HG03097 (cell line): ENCODE data around the gene KCTD16.

ENCODE experiments used
- ATAC-seq: cut with Tn5 transposase; IDR thresholded peaks from one replicate; pipeline ENCODE4 v1.9.1; 2021; ENCODE audit not compliant: unreplicated experiment, low FRiP score

The KCTD16 gene

DNA sequence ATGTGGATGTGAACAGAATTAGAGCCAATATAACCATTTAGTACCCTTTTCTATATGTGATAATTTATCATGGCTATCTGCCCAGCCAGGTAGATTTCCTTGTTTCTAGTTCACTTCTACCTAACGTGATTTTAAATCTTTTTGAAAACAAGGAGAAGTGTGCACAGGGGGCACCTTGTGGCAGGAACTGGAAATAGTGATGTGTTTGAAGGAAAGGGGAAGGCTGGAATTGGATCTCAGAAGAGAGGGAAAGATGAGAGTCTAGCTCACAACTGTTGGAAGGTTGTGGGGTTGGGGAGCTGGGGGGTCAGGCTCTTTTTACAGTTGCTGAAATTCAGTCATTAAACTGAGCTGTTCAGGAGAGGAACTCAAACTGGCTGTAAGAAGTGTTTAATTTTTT is 219.5 kb downstream of the KCTD16 start:
- no peak for ATAC-seq

GRCh38 chr5:144391044-144391443 is 220.4 kb downstream of the KCTD16 start:
- ATAC-seq: no peak

DNA sequence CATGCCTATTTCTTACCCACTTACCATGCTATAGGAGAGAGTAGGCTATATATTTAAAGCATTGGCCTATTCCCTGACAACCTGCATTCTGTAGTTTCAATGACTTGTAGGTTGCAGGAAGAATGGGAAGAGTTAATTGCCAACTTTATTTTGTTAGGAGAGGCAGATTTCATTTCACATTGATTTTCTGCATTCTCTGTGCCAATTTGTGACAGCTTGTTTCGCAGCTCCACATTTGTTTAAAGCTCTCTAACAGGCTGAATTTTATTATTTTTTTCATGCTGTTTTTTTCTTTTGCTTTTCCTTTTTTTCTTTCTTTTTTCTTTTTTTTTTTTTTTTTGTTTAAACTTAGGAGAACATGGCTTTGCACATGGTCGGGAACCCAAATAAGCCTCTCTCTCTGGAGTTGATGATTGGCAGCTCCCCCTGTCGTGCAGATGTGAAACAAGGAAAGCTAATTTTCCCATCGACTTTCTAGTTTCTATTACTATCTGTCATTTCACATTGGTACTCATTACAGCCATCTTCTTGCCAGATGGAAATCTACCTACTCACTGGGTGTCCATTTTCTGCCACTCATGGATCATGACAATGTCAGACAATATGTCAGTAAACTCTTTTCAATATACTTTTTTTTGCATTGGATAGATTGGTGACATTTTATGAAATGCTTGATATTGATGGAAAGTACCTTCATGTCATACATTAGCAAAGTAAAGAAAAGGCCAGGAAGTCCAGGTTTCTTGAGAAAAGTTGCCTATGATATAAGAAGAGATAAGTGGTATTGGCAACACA is 223.2 kb downstream of the KCTD16 start:
- no peak for ATAC-seq

DNA sequence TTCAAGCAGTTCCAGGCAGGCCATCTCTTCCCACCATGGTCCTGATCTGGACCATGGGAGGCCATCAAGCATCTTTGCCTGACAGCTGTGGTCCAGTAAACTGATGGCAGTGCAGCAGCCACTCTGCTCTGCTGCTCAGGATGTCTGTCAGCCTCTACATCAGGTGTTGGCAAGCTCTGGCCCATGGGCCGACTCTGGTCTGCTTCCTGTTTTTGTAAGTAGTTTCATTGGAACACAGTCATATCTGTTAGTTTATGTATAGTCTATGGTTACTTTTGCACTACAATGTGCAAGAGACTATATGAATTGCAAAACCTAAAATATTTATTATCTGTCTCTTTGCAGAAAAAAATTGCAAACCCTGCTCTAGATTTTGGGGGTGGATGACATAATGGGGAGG is 225.0 kb downstream of the KCTD16 start:
- no peak for ATAC-seq

- no peak for ATAC-seq
Observed at GRCh38 chr5:144403058-144403457, 232.4 kb downstream of the KCTD16 start.

GRCh38 chr5:144403817-144404420 is 233.2 kb downstream of the KCTD16 start:
- ATAC-seq: no peak

DNA sequence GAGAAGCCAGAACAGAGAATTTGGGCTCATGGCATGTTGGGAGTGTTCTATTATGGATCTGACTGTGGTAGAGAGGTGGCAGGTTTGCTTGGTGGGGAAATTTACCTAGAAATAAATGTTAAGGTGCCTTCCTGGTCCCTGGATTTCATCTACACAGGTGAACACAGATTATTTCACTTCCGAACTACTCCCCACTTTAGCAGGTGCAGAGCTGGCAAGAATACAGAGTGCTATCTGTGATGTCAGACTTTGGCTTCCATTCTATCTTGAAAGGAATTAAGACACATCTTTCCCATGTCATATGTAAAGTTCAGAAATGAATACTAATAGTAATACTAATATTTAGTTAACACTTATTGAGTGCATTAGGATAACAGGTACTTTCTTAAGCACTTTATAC is 234.0 kb downstream of the KCTD16 start:
- no peak for ATAC-seq

DNA sequence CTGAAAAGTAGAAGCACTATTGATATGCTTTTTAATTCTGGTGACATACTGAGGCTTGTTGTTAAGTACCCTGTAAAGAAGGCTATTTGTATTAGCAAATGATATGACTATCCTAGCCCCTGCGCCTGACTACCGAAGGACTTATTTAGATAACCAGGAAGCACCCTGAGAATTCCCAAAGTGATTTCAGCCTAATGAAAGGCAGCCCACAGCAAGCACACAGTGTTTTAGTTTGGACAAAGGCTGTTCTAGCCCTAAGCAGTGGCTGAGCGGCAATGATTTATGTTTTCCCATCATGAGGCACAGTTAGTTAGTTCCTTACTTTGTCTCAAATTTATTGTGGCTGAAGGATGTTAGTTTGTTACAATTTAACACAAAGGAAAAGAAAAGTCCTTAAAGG is 235.3 kb downstream of the KCTD16 start:
- ATAC-seq: no peak

- no peak for ATAC-seq
Observed at GRCh38 chr5:144406442-144406841, 235.8 kb downstream of the KCTD16 start.

DNA sequence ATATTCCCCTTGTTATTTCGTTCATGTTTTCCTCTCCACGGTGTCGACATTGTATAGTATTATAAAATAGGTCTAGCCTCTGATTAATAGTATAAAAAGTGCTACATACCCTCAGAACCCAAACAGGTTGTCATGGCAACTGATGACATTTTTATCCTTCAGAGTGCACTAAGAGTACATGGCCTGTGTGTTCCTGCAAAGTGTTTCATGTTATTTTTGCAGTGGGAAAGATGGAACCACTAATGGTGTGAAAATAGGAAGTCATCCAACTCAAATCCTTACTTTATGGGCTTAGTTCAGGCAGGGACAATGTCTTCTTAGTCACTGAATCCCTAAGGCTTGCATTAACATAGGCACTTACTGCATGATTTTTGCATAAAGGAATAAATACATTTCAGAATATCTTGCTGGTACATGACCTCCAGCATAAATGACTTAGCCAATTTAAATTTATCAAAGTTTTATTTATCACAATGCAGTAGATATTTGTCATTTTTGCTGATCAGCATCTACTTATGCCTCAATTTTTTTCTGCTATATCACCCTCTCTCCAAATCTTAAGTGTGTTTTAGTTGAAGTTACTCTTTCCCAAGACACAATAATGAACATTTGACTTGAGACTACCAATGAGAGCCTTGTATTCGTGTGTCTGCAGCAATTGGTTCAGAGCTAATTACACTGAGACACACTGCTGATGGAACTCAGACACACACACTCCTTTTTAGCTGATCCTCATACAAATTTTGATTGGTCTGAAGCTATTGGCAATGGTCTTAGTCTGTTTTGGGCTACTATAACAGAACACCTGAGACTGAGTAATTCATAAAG is 243.7 kb downstream of the KCTD16 start:
- ATAC-seq: no peak

- ATAC-seq: no peak
Observed at GRCh38 chr5:144416196-144416595, 245.5 kb downstream of the KCTD16 start.

DNA sequence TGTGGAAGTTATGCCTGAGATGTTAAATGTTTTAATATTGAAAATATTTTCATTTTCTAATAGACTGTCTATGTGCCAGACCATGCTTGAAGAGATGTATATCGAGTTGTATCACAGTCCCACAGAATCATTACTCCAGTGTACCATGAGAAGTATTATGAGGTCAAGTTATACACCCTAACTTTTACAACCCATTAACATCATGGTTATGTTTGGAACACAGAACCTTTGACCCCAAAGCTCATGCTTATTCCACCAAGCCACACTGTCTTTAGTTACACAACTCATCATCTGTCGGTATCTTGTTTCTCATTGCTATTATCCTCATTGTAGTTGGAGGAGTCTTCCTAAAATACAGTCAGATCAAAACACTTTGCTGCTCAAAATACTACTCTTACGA is 248.0 kb downstream of the KCTD16 start:
- ATAC-seq: no peak

- no peak for ATAC-seq
Observed at GRCh38 chr5:144421411-144421810, 250.7 kb downstream of the KCTD16 start.

DNA sequence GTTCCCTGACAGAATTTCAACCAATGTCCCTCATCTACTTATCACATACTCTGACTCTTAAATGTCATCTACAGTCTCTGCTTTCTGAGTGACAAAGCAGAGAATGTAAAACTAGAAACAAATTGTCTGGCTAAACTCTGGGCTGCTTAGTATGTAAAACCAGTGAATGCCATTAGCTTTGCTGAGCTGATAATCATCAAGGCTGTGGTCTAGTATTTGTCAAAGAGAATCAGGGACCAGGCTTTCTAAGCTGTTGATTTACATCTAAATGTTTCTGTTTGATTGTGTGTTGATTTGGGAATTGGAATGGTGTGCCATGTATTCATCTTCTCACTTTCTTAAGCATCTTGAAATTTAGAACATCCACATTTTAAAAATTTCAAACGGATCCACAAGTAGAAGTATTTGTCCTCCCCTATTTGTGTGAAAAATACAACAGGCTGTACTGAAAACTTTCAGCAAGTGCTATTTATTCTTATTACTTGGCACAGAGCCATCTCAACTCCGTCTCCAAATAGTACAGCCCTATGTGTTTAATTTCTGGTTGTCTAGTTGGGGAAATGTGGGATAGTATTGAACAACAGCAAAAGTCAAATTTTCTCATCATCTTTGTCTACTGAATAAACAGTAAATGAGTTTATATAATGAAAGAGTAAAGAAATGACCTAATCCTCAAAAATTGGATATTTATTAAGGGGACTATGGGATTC is 251.5 kb downstream of the KCTD16 start:
- ATAC-seq: no peak

DNA sequence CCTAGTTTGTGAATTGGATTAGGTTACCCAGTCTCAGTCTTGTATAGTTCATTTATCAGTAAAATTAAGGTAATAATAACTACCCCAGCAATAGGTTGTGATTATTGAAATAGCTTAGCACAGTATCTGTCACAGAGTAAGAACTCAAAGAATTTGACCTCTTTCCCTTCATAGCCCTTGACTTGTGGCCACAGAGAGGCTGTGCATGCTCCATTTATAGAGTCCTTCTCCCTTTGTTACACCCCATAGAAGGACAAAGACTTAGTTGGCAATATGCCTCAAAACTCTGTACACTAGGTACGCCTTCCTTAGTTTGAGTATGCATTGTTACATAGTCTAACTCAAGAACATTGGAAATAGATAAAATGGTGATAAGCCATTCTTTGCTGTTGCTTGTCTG is 257.2 kb downstream of the KCTD16 start:
- ATAC-seq: no peak

DNA sequence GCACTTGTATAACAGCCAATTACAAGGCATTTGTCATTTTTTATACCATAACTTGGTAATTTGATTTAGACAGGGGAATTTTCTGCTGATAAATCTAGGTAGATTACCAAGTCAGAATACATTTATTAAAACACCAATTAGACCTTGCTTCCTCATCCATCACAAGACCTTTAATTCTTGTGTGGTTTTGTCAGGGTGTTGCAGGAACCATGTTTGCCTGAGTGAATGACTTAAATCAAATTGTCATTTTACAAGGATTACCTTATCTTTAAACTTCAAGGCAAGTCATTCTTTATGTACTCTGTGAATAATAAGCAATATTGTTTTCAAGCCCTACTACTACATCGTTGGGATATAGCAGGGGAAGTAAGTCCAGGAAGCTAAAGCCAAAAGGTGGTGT is 257.7 kb downstream of the KCTD16 start:
- ATAC-seq: no peak

DNA sequence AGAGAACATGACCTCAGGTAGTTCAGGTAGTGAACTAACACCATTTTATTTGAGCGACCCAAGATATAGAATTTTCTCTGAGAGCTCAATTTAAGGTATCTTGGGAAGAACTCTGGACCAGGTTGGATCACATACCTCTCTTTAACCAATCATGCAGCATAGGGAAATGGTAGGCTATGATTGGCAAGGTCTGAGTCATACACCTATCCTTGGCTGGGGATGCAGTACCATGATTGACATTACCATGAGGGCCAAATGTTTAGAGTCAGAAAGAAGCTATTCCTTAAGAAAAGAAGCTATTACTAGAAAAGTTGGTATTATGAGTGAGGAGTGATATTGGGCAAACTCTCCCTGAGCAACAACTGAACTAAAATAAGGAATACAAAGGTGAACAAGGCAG is 258.7 kb downstream of the KCTD16 start:
- ATAC-seq: no peak

- no peak for ATAC-seq
Observed at GRCh38 chr5:144429905-144430304, 259.2 kb downstream of the KCTD16 start.

DNA sequence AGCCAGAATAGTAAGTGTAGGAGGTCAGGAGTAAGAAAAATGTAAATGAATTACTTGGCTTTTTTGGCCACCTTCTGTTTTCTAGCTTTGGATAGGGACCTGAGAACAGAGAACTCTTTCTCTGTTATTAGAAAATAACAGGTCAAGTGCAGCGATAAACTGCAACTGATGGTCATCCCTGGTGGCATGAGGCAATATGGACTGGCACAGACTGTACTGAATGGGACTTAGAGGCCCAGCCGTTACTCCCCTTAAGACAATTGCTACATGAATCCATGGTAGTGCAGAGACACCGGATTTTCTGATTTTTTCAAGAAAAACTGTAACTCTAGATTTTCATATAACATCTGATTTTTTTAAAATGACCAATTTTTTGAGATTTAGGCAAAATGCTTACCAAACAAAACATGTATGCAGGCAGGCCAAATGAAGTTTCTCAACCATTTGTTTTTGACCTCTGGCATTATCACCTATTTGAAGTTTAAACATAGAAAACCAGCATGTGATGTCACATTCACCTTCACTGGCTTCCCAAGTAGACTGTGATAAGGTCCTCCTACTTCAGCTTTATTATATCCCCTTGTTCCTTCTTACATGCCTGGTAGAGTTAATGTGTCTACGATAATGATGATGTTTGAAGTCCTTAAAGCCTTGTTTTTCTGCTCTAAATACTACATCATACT is 262.6 kb downstream of the KCTD16 start:
- ATAC-seq: no peak

DNA sequence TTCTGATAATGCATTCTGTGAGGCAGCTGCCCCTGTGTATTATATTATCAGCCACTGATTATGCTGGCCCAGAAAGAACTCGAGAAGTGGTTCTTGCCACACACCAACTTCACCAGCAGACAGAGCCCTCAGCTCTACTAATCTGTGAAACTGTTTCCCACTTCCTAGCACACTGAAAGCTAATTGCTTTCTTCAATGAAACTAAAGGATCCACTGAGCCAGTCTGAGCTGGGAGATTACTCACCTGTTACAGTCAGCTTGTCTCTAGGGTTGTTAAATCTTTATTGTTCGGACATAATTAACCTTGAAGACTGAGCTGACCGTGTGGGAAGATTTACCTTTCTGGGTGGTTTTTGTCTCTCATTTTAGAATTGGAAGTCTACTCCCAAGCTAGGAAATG is 263.2 kb downstream of the KCTD16 start:
- ATAC-seq: no peak
